NCI-H446 (cell line): ENCODE results near the gene BUB1.
"Not testable (repeated sequence)": the region's sequence is repeated elsewhere in the genome, so short reads cannot be mapped to it uniquely, and the experiment has no call there.

Experiments
- DNase-seq, 2 experiments: peaks; one replicate each; lab custom pipeline; 2025; lab: John Stamatoyannopoulos, UW

BUB1 gene

DNA sequence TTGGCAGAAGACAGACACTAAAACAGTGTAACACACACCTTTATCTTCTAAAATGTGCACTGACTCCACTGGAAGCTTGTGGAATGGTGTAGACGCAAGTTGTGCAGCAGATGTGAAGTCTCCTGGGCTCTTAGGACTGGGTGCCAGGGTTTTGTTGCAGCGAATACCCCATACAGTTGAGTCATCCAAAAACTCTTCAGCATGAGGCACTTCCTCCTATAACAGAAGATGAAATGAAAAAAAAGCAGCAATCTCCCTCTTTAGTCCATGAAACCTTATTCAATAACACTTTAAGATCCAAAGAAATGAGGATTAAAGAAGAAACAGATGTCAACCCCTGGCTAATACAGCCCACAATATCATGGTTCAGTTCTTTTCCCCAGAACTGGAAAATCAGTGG is 22.2 kb downstream of the BUB1 start:
- DNase-seq = no peak

DNA sequence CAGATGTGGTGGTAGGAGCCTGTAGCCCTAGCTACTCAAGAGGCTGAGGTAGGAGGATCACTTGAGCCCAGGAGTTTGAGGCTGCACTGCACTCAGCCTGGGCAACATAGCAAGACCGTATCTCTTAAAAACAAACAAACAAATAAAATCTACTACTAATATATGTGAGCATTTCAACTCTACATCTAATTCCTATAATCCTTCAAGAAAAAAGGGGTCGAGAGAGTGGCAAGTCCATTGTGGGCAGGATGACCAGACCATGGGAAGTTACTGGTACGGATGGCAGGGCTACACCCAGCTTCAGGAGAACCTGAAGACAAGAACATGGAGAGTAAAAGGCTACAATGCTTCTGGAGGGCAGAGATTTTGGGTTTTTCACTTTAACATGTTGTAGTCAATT is 24.0 kb downstream of the BUB1 start:
- no peak for DNase-seq

GRCh38 chr2:110650346-110650745 is 27.5 kb downstream of the BUB1 start:
- DNase-seq = no peak

GRCh38 chr2:110647777-110648176 is 30.1 kb downstream of the BUB1 start:
- no peak for DNase-seq

- no peak for DNase-seq
Observed at GRCh38 chr2:110645616-110646015, 32.2 kb downstream of the BUB1 start.

- DNase-seq = no peak
Observed at GRCh38 chr2:110644357-110644756, 33.5 kb downstream of the BUB1 start.

DNA sequence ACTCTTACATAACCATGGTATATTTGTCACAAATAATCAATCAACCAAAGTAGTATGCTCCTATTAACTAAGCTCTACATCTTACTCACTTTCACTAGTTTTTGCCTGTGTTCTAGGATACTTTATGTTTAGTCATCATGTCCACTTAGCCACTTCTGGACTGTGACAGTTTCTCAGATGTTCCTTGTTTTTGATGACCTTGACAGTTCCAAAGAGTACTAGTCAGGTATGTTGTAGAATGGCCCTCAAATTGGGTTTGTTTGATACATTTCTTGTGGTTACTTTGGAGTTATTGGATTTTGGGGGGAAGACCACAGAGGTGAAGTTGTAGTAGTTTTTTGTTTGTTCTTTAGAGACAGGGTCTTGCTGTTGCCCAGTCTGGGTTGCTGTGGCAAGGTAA is 35.5 kb downstream of the BUB1 start:
- DNase-seq = no peak

GRCh38 chr2:110639972-110640371 is 37.9 kb downstream of the BUB1 start:
- DNase-seq = peak in 1 of 2 experiments; percentile 2

- no peak for DNase-seq
Observed at GRCh38 chr2:110638952-110639695, 38.7 kb downstream of the BUB1 start.

DNA sequence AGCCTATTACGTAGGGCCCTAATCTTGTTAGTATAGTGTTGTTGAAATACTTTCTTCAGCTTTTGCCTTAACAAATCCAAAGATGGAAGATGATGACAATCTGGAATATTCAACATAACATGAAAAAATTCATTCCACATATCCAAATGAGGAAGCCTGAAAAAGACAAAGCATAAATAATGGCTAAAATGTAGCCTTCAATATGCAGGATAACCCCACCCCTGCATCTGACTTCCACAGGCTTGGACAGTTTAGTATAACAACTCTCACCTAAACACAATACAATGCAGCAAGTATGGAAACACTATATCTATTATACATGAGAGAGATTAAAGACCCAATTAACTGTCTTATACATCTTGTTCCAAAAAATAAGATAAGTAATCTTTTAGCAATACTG is 39.9 kb downstream of the BUB1 start:
- no peak for DNase-seq

DNA sequence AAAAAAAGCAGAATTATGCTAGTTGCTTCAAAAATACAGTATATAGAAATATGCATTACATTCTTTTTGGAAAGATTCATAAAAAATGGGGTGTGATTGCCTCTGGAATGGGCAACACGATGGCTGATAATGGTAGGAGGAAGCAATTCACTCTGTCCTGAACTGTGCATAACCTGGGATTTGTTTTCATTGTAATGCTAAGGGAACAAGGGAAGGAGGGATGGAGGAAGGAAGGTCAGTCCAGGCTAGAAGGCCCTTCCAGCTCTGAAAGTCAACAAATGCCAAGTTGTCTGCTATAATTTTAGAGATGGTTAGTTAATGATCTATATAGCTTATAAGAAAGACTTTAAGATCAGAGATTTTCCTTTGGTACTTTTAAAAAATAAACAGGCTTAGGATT is 40.8 kb downstream of the BUB1 start:
- no peak for DNase-seq

DNA sequence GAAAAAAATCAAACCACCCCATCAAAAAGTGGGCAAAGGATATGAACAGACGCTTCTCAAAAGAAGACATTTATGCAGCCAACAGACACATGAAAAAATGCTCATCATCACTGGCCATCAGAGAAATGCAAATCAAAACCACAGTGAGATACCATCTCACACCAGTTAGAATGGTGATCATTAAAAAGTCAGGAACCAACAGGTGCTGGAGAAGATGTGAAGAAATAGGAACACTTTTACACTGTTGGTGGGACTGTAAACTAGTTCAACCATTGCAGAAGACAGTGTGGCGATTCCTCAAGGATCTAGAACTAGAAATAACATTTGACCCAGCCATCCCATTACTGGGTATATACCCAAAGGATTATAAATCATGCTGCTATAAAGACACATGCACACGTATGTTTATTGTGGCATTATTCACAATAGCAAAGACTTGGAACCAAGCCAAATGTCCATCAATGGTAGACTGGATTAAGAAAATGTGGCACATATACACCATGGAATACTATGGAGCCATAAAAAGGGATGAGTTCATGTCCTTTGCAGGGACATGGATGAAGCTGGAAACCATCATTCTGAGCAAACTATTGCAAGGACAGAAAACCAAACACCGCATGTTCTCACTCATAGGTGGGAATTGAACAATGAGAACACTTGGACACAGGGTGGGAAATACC is 41.8 kb downstream of the BUB1 start:
- DNase-seq = not testable (repeated sequence)

DNA sequence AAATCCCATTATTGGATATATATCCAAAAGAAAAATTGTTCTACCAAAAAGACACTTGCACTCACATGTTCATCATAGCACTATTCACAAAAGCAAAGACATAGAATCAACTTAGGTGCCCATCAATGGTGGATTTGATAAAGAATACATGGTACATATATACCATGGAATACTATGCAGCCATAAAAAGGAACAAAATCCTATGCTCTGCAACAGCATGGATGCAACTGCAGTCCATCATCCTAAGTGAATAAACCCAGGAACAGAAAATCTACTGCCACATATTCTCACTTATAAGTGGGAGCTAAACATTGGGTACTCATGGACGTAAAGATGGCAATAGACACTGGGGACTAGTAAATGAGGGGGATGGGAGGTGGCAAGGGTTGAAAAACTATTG is 50.5 kb downstream of the BUB1 start:
- not testable (repeated sequence) for DNase-seq

DNA sequence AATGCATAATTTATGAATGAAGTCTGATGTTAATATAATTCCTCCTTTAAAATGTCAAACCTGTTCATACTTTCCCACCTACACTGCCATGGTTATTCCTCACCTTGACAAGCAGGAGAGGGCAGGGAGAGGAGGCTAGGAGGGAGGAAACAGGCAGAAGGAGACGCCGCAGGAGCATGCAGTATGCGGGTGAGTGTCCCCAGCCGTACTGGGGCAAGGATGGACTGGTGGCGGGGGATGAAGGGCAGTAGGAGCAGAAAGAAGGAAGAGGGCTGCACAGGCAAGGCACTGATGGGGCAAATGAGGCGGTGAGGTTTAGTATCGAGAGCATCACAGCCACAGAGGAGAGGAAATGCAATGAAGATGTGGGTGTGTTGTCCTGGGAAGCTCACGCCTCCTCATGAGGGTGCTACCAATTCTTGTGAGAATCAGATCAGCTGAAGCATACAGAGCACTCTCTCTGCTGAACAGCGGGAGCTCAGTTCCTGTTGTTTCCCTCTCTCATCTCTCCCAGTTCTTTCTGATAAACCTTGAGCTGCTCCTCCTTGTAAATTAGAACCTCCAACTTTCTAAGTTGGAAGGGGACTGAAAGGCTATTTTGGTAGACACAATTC is 58.4 kb downstream of the BUB1 start:
- not testable (repeated sequence) for DNase-seq

GRCh38 chr2:110613927-110614326 is 63.9 kb downstream of the BUB1 start:
- DNase-seq = not testable (repeated sequence)

- not testable (repeated sequence) for DNase-seq
Observed at GRCh38 chr2:110610613-110611250, 67.1 kb downstream of the BUB1 start.

DNA sequence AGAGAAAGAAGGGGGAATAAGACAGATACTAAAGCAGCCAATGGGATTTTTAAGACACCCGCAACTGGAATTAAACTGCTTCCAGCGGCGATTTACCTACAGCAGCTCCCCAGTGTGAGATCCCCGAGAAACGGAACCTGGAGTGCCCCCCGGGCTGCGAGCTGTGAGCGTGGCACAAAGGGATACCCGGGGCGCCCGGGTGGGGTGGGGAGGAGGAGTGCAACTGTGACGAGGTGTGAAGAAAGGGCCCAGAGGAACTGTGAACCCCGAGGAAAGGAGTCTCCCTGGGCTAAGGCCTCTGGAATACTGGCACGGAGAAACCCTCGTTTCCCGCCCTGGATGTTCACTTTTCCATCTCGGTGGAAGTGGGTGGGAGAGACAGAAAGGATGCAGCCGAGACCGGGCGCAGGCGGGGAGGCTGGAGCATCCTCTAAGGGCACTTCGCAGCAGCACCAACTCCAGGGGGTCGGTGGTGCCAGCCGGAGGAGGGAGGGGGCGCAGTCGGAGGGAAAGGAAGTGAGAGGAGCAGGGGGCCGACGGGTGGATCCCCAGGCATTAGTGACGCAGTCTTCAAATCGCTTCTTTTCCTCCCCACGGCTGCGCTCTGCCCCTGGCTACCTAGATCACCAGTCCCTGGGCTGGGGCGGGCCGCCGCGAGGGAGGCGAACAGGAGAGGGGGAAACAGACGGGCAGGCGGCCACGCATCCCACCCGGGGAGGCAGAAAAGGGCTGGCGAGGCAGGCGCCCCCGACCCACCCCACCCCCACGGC is 67.8 kb downstream of the BUB1 start:
- not testable (repeated sequence) for DNase-seq

DNA sequence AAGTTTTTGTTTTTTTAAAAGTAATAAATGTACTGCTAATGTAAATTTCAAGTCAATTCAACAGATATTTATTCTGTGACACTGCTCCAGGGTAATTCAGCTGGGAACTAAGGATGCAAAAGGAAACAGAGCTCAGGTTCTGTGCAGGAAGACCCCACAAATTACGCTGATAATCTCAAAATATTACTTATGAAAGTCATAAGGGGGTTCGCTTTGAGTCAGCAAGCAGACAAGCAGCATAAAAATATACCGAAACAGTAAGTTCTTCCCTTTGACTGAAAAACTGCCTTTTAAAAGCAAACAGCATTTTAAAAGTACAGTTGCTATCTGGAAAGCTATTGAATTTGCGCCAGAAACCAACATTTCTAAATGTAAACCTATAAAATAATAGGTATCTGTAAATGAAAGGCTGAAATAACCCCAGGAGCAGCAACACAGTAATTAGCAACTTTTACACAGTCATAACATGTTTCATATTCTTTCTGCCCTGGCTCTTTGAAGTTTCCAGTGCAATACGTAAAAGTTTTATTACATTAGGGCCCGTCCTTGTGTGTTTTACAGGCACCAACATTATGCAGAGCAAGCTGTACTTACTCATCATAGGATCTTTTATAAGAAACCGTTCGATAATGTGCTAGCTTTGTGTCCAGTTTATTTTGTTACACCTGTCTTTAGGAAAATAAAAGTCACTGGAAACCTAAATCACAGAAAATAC is 68.9 kb downstream of the BUB1 start:
- DNase-seq = not testable (repeated sequence)

DNA sequence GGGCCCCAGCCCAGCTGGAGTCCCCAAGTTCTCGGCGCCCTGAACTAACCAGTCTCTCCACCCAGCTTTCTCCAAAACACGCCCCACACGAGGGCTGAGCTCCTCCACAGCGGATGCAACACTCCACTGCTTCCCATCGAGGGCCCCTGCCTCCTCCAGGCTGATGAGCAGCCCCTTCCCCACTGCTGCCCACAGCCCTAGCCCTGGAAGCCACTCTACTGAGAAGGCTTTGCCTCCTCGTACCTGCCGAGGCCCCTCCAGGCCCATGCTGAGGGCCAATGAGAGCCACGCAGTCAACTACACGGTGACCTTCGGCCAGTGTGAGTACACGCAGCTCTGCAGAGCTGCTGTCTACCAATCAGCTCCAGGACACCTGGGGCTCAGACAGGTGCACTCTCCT is 72.8 kb downstream of the BUB1 start:
- not testable (repeated sequence) for DNase-seq

- not testable (repeated sequence) for DNase-seq
Observed at GRCh38 chr2:110603917-110604591, 73.8 kb downstream of the BUB1 start.

DNA sequence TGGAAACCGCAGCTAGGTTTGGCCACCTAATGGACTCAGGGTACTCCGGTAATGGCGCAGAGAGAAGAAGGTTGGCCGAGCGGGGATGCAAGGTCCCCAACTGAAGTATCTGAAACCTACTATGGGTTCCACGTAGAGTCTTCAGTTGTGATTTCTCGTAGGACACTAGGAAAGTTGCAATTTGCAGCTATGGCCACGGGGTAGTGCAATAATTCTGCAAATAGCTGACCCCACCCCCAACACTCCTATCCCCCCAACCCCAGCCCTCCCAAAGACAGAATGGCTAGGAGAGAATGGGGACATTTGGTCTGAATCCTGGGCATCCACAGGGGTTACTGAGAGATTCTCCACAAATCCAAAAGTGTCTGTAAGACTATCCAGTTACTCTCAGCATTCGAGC is 75.7 kb downstream of the BUB1 start:
- not testable (repeated sequence) for DNase-seq
